ENCODE results near the gene RNFT2.

RNFT2 gene

GRCh38 chr12:116861320-116861719, 123.2 kb downstream of the RNFT2 start:
- peak overlapping the region; percentile 98 for H3K27ac ChIP-seq (ENCODE audit: low read depth, low read length)
- peak overlapping the region; percentile 87 for H3K4me2 ChIP-seq (ENCODE audit: low read length)
- no peaks in the 10 kb centered on the region for H3K27me3 ChIP-seq (ENCODE audit: control insufficient read depth, low read length)
- peak overlapping the region; percentile 79 for H3K4me3 ChIP-seq (ENCODE audit: low read length)
- peaks cover 65% of the 10 kb centered on the region for H3K36me3 ChIP-seq (ENCODE audit: control insufficient read depth, low read length)
- peaks cover 54% of the 10 kb centered on the region for H3F3A ChIP-seq (ENCODE audit: control insufficient read depth, insufficient read depth)
- H3K9me3 ChIP-seq (ENCODE audit: control insufficient read depth, insufficient read depth, low read length): no peaks in the 10 kb centered on the region
- H4K20me1 ChIP-seq (ENCODE audit: control insufficient read depth, insufficient read depth, low read depth, low read length): no peaks in the 10 kb centered on the region
- peaks cover 91% of the 10 kb centered on the region for H3K4me1 ChIP-seq (ENCODE audit: control insufficient read depth, low read length)
- TF ChIP-seq CTCF (IDR thresholded peaks at IDR 0.05; ENCODE audit: low read depth, low read length, poor library complexity, severe bottlenecking) (no peak), EZH2phosphoT487 (IDR thresholded peaks at IDR 0.05; ENCODE audit: borderline replicate concordance, low read length) (no peak)
- no peaks in the 10 kb centered on the region for H3K9me2 ChIP-seq (replicated peaks; ENCODE audit: control insufficient read depth, low read length)
- H3K79me2 ChIP-seq (ENCODE audit: control insufficient read depth, low read length): peaks cover 59% of the 10 kb centered on the region

GRCh38 chr12:116862167-116862566, 124.1 kb downstream of the RNFT2 start:
- Histone ChIP-seq H3K4me2 (ENCODE audit: low read length) (peak overlapping the region; percentile 87), H3K4me1 (ENCODE audit: control insufficient read depth, low read length) (peaks cover 87% of the 10 kb centered on the region), H3K9me2 (replicated peaks; ENCODE audit: control insufficient read depth, low read length) (no peaks in the 10 kb centered on the region), H4K20me1 (ENCODE audit: control insufficient read depth, insufficient read depth, low read depth, low read length) (no peaks in the 10 kb centered on the region), H3K4me3 (ENCODE audit: low read length) (peak overlapping the region; percentile 79), H3F3A (ENCODE audit: control insufficient read depth, insufficient read depth) (peaks cover 56% of the 10 kb centered on the region), H3K27ac (ENCODE audit: low read depth, low read length) (peak overlapping the region; percentile 98), H3K9me3 (ENCODE audit: control insufficient read depth, insufficient read depth, low read length) (no peaks in the 10 kb centered on the region), H3K36me3 (ENCODE audit: control insufficient read depth, low read length) (peaks cover 62% of the 10 kb centered on the region), H3K79me2 (ENCODE audit: control insufficient read depth, low read length) (peaks cover 57% of the 10 kb centered on the region), H3K27me3 (ENCODE audit: control insufficient read depth, low read length) (no peaks in the 10 kb centered on the region)
- TF ChIP-seq EZH2phosphoT487 (IDR thresholded peaks at IDR 0.05; ENCODE audit: borderline replicate concordance, low read length) (no peak), CTCF (IDR thresholded peaks at IDR 0.05; ENCODE audit: low read depth, low read length, poor library complexity, severe bottlenecking) (no peak)

- peak overlapping the region; percentile 79 for H3K4me3 ChIP-seq (ENCODE audit: low read length)
- H3F3A ChIP-seq (ENCODE audit: control insufficient read depth, insufficient read depth): peaks cover 49% of the 10 kb centered on the region
- H3K9me2 ChIP-seq (replicated peaks; ENCODE audit: control insufficient read depth, low read length): no peaks in the 10 kb centered on the region
- H3K27ac ChIP-seq (ENCODE audit: low read depth, low read length): peak overlapping the region; percentile 98
- H3K4me1 ChIP-seq (ENCODE audit: control insufficient read depth, low read length): peaks cover 86% of the 10 kb centered on the region
- H3K9me3 ChIP-seq (ENCODE audit: control insufficient read depth, insufficient read depth, low read length): no peaks in the 10 kb centered on the region
- TF ChIP-seq CTCF (IDR thresholded peaks at IDR 0.05; ENCODE audit: low read depth, low read length, poor library complexity, severe bottlenecking) (peak; percentile 100), EZH2phosphoT487 (IDR thresholded peaks at IDR 0.05; ENCODE audit: borderline replicate concordance, low read length) (no peak)
- H3K27me3 ChIP-seq (ENCODE audit: control insufficient read depth, low read length): no peaks in the 10 kb centered on the region
- peak overlapping the region; percentile 87 for H3K4me2 ChIP-seq (ENCODE audit: low read length)
- no peaks in the 10 kb centered on the region for H4K20me1 ChIP-seq (ENCODE audit: control insufficient read depth, insufficient read depth, low read depth, low read length)
- peaks cover 63% of the 10 kb centered on the region for H3K79me2 ChIP-seq (ENCODE audit: control insufficient read depth, low read length)
- peaks cover 68% of the 10 kb centered on the region for H3K36me3 ChIP-seq (ENCODE audit: control insufficient read depth, low read length)
Measured at GRCh38 chr12:116863275-116863767, 125.2 kb downstream of the RNFT2 start.

All from DOHH2 (cell line).